ENCODE data around the gene GARRE1.

The GARRE1 gene

DNA sequence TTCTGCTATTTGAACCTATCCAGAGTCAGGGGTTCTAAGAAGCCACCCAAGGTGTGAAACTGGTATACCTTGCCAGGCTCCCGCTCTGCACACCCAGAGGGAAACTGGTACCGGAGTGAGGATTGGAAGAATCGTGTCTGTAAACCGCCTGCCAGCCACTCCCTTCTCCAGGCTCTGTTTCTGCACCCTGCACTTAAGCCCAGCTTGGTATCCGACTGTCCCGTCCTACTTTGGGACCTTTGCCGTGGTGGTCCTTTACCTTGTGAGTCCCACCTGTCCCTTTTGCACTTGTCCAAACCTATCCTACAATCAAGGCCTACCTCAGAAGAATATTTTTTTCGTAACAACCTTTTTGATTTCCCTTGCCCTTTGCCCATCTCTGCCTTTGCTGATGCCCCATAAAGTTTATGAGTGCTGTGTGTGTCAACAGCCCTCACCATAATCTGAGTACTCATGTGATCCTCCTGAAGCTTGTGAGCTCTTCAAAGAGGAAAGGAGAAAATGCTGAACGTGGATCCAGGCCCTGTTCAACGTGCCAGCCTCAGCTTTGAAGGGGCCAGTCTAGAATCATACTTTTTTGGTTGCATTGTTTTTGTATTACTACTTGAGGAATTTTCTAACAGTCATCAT lies 44.7 kb downstream of the GARRE1 start:
- Histone ChIP-seq H3K4me3 (ENCODE audit: low read depth, low read length) (no peak overlapping the region), H3K4me1 (ENCODE audit: control insufficient read depth, insufficient read depth, low read length) (no peaks in the 10 kb centered on the region), H3K9ac (ENCODE audit: low read depth, low read length) (no peak overlapping the region), H3K27ac (ENCODE audit: low read depth, low read length) (no peak overlapping the region), H3K36me3 (ENCODE audit: control insufficient read depth, insufficient read depth, low read length) (peaks cover 12% of the 10 kb centered on the region), H3K27me3 (ENCODE audit: control insufficient read depth, insufficient read depth, low read length) (no peaks in the 10 kb centered on the region), H3K9me3 (ENCODE audit: control insufficient read depth, insufficient read depth, low read length) (no peaks in the 10 kb centered on the region)

DNA sequence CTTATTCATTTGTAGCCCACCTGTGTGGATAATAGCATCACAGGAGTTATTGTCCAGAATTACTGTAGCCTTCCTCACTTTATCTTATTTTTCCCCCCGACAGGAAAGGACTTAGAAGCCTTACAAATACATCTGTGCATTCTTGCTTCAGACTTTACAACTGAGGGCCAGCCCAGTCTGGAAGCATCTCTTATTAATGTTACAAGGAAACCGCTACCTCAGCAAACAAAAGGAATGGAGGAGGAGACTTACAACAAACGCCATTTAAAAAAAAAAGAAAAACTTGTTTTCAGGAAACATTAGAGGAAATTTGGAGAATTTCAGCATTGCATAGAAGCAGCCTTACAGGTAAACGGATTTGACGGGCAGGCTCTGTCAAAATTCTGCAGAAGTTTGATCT lies 45.2 kb downstream of the GARRE1 start:
- no peak overlapping the region for H3K27ac ChIP-seq (ENCODE audit: low read depth, low read length)
- H3K4me1 ChIP-seq (ENCODE audit: control insufficient read depth, insufficient read depth, low read length), result no peaks in the 10 kb centered on the region
- no peaks in the 10 kb centered on the region for H3K27me3 ChIP-seq (ENCODE audit: control insufficient read depth, insufficient read depth, low read length)

DNA sequence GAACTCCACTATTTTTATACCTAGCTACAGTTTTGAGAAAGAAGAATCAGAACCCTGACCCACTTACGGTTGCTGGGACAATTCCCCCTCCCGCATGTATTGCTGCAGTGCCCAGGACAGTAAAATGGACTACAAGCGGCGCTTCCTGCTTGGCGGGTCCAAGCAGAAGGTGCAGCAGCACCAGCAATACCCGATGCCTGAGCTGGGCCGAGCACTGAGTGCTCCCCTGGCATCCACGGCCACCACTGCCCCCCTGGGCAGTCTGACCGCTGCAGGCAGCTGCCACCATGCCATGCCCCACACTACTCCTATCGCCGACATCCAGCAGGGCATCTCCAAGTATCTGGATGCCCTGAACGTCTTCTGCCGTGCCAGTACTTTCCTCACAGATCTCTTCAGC lies 46.0 kb downstream of the GARRE1 start:
- no peak overlapping the region for H3K9ac ChIP-seq (ENCODE audit: low read depth, low read length)
- H3K4me1 ChIP-seq (ENCODE audit: control insufficient read depth, insufficient read depth, low read length), result peaks cover 4% of the 10 kb centered on the region
- peaks cover 12% of the 10 kb centered on the region for H3K36me3 ChIP-seq (ENCODE audit: control insufficient read depth, insufficient read depth, low read length)
- H3K27me3 ChIP-seq (ENCODE audit: control insufficient read depth, insufficient read depth, low read length), result no peaks in the 10 kb centered on the region
- H3K9me3 ChIP-seq (ENCODE audit: control insufficient read depth, insufficient read depth, low read length), result no peaks in the 10 kb centered on the region
- H3K27ac ChIP-seq (ENCODE audit: low read depth, low read length), result no peak overlapping the region
- no peak overlapping the region for H3K4me3 ChIP-seq (ENCODE audit: low read depth, low read length)

More for the DNA sequence above, 45.2 kb downstream of the GARRE1 start:
- H3K4me3 ChIP-seq (ENCODE audit: low read depth, low read length), result no peak overlapping the region
- no peaks in the 10 kb centered on the region for H3K9me3 ChIP-seq (ENCODE audit: control insufficient read depth, insufficient read depth, low read length)
- peaks cover 12% of the 10 kb centered on the region for H3K36me3 ChIP-seq (ENCODE audit: control insufficient read depth, insufficient read depth, low read length)
- no peak overlapping the region for H3K9ac ChIP-seq (ENCODE audit: low read depth, low read length)

DNA sequence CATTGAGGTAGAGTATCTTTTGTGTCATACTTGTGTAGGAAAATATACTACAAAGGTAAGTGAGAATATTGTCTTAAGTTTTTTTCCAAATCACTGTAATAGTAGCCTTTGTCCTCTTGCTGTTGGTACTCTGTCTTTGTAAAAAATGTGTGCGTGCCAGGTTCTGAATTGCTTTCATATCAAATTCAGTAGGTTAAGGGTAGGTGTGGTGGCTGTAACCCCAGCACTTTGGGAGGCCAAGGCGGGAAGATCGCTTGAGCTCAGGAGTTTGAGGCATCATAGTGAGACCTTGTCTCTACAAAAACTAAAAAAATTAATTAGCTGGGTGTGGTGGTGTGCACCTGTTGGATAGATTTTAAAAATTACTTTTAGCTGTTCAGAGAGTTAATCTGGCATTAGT lies 46.6 kb downstream of the GARRE1 start:
- Histone ChIP-seq H3K9me3 (ENCODE audit: control insufficient read depth, insufficient read depth, low read length) (no peaks in the 10 kb centered on the region), H3K9ac (ENCODE audit: low read depth, low read length) (no peak overlapping the region), H3K36me3 (ENCODE audit: control insufficient read depth, insufficient read depth, low read length) (peaks cover 12% of the 10 kb centered on the region), H3K27me3 (ENCODE audit: control insufficient read depth, insufficient read depth, low read length) (no peaks in the 10 kb centered on the region), H3K4me3 (ENCODE audit: low read depth, low read length) (no peak overlapping the region), H3K27ac (ENCODE audit: low read depth, low read length) (no peak overlapping the region), H3K4me1 (ENCODE audit: control insufficient read depth, insufficient read depth, low read length) (peaks cover 10% of the 10 kb centered on the region)
